ENCODE results near the gene PPP2R2B. TPM values are rescaled to one million over a fixed set of nuclear protein-coding genes. Genes with fewer than 3 reads are reported as not detected.

PPP2R2B gene
- polyA plus RNA-seq, 1 donor (not counting 4 experiments of a cell fraction or from before 2014, with no cell fraction given), result 0.33 TPM

DNA sequence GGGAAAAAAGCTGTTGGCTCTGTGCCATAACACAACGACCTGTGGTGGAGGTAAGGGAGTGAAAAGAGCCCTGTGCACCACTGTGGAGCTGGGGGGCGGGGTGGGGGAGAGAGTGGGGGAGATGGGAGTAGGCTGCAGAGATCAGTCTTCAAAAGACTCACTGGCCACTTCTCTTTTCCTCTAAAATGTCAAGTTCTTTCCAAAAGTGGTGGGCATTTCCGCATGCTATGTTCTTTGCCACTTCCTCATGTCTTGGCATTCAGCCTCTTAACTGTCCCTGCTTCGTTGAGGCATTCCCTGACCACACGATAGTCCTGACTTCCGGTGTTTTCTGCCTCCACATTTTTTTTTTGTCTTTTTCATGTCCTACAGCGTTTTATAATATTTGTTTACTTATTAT lies 2.4 kb upstream of the PPP2R2B start:
- Histone ChIP-seq H3K9me1 (ENCODE audit: control insufficient read depth, extremely low read depth, insufficient read depth, low read length) (no peaks in the 10 kb centered on the region), H2AFZ (ENCODE audit: control insufficient read depth, low read length) (no peak overlapping the region), H3K4me1 (ENCODE audit: control insufficient read depth, extremely low read depth, insufficient read depth, low read length) (peaks cover 24% of the 10 kb centered on the region), H3K79me2 (ENCODE audit: control insufficient read depth, insufficient read depth, low read length) (no peaks in the 10 kb centered on the region), H3K36me3 (ENCODE audit: control insufficient read depth in 2 of 2, extremely low read depth in 1 of 2, insufficient read depth in 2 of 2, low read length in 2 of 2) (no peaks in the 10 kb centered on the region), H3K27ac (ENCODE audit: control insufficient read depth, insufficient read depth, low read length) (no peak overlapping the region), H3K4me3 (ENCODE audit: control insufficient read depth in 2 of 3, extremely low read depth in 1 of 3, insufficient read depth in 2 of 3, low read depth in 1 of 3, low read length in 3 of 3) (no peak overlapping the region), H4K20me1 (ENCODE audit: control insufficient read depth, extremely low read depth, insufficient read depth, low read length) (no peaks in the 10 kb centered on the region), H3K9me3 (ENCODE audit: control insufficient read depth, low read depth, low read length) (no peaks in the 10 kb centered on the region), H3K9ac (ENCODE audit: control insufficient read depth, extremely low read depth, insufficient read depth, low read length) (no peak overlapping the region), H3K4me2 (ENCODE audit: control insufficient read depth, extremely low read depth, insufficient read depth, low read depth, low read length) (no peak overlapping the region), H3K27me3 (ENCODE audit: control insufficient read depth, extremely low read depth, insufficient read depth, low read length) (peaks cover 30% of the 10 kb centered on the region)
- FAIRE-seq (no peak), DNase-seq (ENCODE audit: low read depth, low spot score) (no peak)
- dilution Hi-C loops (cut with MboI; ENCODE audit: extremely low pct_ligation_motif_present, low sequenced_read_pairs), result no loop called here
- TF ChIP-seq, protein P1, sequence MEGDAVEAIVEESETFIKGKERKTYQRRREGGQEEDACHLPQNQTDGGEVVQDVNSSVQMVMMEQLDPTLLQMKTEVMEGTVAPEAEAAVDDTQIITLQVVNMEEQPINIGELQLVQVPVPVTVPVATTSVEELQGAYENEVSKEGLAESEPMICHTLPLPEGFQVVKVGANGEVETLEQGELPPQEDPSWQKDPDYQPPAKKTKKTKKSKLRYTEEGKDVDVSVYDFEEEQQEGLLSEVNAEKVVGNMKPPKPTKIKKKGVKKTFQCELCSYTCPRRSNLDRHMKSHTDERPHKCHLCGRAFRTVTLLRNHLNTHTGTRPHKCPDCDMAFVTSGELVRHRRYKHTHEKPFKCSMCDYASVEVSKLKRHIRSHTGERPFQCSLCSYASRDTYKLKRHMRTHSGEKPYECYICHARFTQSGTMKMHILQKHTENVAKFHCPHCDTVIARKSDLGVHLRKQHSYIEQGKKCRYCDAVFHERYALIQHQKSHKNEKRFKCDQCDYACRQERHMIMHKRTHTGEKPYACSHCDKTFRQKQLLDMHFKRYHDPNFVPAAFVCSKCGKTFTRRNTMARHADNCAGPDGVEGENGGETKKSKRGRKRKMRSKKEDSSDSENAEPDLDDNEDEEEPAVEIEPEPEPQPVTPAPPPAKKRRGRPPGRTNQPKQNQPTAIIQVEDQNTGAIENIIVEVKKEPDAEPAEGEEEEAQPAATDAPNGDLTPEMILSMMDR (optimal IDR thresholded peaks at IDR 0.05 in 1 of 3, IDR thresholded peaks at IDR 0.05 in 1 of 3, conservative IDR thresholded peaks at IDR 0.05 in 1 of 3; ENCODE audit: extremely low read depth in 1 of 3, insufficient read depth in 2 of 3, low read length in 3 of 3), result no peak

DNA sequence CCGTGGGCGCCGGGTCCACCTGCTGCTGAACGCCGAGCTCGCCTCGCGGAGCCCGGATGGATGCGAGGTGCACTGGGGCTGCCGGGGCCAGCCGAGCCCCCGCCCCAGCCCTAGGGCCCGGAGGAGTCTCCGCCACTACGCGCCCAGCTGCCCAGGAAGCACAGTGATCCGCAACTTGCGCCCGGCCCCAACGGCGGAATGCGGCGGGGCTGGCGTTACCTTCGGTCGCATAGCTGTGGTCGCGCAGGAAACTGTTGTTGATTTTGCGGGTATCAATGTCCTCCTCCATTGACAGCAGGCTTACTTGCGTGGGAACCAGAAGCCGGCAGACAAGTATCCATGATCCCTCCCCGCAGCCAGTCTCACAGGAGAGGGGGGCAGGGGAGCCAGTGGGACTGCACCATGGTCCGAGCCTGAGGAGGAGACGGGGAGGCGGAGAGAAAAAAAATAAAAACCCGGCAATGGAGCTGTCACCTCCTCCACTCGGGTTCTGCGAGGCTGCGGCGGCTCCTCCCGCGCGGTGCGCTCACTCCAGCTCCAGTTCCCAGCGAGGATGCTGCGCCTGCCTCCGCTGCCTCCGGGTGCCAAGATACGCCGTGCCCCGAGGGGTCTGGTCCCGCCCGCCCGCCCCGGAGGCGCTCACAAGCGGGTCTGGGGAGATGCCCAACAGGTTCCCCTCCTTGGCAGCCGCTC lies 628 bp downstream of the PPP2R2B start:
- DNase-seq (ENCODE audit: low read depth, low spot score), result no peak

More for the DNA sequence above, 628 bp downstream of the PPP2R2B start:
- H3K9me3 ChIP-seq (ENCODE audit: control insufficient read depth, low read depth, low read length), result no peaks in the 10 kb centered on the region
- dilution Hi-C loops (cut with MboI; ENCODE audit: extremely low pct_ligation_motif_present, low sequenced_read_pairs), result no loop called here
- H3K9ac ChIP-seq (ENCODE audit: control insufficient read depth, extremely low read depth, insufficient read depth, low read length), result no peak overlapping the region
- H4K20me1 ChIP-seq (ENCODE audit: control insufficient read depth, extremely low read depth, insufficient read depth, low read length), result no peaks in the 10 kb centered on the region
- no peak overlapping the region for H3K27ac ChIP-seq (ENCODE audit: control insufficient read depth, insufficient read depth, low read length)
- no peaks in the 10 kb centered on the region for H3K79me2 ChIP-seq (ENCODE audit: control insufficient read depth, insufficient read depth, low read length)
- H3K27me3 ChIP-seq (ENCODE audit: control insufficient read depth, extremely low read depth, insufficient read depth, low read length), result peaks cover 30% of the 10 kb centered on the region
- peak overlapping the region; percentile 41 to 65 (median 55) for H3K4me3 ChIP-seq (ENCODE audit: control insufficient read depth in 2 of 3, extremely low read depth in 1 of 3, insufficient read depth in 2 of 3, low read depth in 1 of 3, low read length in 3 of 3)
- H3K36me3 ChIP-seq (ENCODE audit: control insufficient read depth in 2 of 2, extremely low read depth in 1 of 2, insufficient read depth in 2 of 2, low read length in 2 of 2), result no peaks in the 10 kb centered on the region
- peak overlapping the region; percentile 83 for H3K4me2 ChIP-seq (ENCODE audit: control insufficient read depth, extremely low read depth, insufficient read depth, low read depth, low read length)
- FAIRE-seq, result no peak
- no peak for TF ChIP-seq EZH2 (IDR thresholded peaks at IDR 0.05; ENCODE audit: low read length)
- TF ChIP-seq, protein P1 (optimal IDR thresholded peaks at IDR 0.05 in 1 of 3, IDR thresholded peaks at IDR 0.05 in 1 of 3, conservative IDR thresholded peaks at IDR 0.05 in 1 of 3; ENCODE audit: extremely low read depth in 1 of 3, insufficient read depth in 2 of 3, low read length in 3 of 3), result no peak
- H3K4me1 ChIP-seq (ENCODE audit: control insufficient read depth, extremely low read depth, insufficient read depth, low read length), result peaks cover 11% of the 10 kb centered on the region
- no peaks in the 10 kb centered on the region for H3K9me1 ChIP-seq (ENCODE audit: control insufficient read depth, extremely low read depth, insufficient read depth, low read length)
- H2AFZ ChIP-seq (ENCODE audit: control insufficient read depth, low read length), result peak overlapping the region; percentile 9
